H1 (cell line): ENCODE data around the gene NSD2. TPM values are rescaled to one million over a fixed set of nuclear protein-coding genes. Genes with fewer than 3 reads are reported as not detected.

Source experiments
- polyA plus RNA-seq, 7 experiments: library from polyadenylated mRNA; depleted of rRNA in 3 of 7; stranded (reverse) in 5 of 7; unstranded in 2 of 7; fragments of >200 nt in 5 of 7; fragments of 200-250 nt in 2 of 7; gene quantifications; 1 replicate in 5 of 7; 2 replicates in 1 of 7; 4 replicates in 1 of 7; pipeline versions ENCODE4 v1.2.1 to v1.2.3, GENCODE V29; 2011 to 2013; ENCODE audit warnings: missing spikeins in 2 of 7, mixed read lengths in 2 of 7
- total RNA-seq: library from RNA; stranded (reverse); fragmentation: NEBNext Ultra II Directional; extraction: Animal tissue kit (Norgen Biotek cat#: 25700); gene quantifications from 2 replicates; pipeline ENCODE4 v1.2.1, GENCODE V29; 2021
- TF ChIP-seq, protein P1 (sequence below): fragments of 300-600 bp; sonication (generic); IDR thresholded peaks from 2 replicates; pipeline ENCODE4 v1.7.1; 2012; ENCODE audit warnings: low read length, moderate library complexity, mild to moderate bottlenecking, inconsistent platforms; ENCODE audit not compliant: insufficient replicate concordance

The NSD2 gene
- total and polyA plus RNA-seq, 2 of the 8 experiments (the other 6 are each of a cell fraction or from before 2014, with no cell fraction given): 26.7 to 129 TPM

DNA sequence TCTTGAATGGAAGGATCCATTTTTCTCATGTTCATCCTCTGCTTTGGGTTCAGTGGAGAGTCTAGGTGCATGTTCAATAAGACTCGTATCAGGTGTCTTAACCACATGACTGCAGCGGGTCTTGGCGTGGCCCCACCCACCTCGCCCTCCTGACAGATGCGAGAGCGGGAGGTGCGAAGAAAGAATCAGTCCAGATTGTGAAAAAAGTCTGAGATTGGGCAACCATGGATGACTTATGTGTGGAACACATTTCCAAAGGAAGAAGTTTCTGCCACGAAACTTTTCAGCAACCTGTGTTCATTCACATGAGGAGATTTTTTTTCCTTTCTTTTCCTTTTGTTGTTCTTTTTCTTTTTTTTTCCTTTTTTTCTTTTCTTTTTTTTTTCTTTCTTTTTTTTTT is 66.8 kb downstream of the NSD2 start (continued):
- TF ChIP-seq, protein P1, sequence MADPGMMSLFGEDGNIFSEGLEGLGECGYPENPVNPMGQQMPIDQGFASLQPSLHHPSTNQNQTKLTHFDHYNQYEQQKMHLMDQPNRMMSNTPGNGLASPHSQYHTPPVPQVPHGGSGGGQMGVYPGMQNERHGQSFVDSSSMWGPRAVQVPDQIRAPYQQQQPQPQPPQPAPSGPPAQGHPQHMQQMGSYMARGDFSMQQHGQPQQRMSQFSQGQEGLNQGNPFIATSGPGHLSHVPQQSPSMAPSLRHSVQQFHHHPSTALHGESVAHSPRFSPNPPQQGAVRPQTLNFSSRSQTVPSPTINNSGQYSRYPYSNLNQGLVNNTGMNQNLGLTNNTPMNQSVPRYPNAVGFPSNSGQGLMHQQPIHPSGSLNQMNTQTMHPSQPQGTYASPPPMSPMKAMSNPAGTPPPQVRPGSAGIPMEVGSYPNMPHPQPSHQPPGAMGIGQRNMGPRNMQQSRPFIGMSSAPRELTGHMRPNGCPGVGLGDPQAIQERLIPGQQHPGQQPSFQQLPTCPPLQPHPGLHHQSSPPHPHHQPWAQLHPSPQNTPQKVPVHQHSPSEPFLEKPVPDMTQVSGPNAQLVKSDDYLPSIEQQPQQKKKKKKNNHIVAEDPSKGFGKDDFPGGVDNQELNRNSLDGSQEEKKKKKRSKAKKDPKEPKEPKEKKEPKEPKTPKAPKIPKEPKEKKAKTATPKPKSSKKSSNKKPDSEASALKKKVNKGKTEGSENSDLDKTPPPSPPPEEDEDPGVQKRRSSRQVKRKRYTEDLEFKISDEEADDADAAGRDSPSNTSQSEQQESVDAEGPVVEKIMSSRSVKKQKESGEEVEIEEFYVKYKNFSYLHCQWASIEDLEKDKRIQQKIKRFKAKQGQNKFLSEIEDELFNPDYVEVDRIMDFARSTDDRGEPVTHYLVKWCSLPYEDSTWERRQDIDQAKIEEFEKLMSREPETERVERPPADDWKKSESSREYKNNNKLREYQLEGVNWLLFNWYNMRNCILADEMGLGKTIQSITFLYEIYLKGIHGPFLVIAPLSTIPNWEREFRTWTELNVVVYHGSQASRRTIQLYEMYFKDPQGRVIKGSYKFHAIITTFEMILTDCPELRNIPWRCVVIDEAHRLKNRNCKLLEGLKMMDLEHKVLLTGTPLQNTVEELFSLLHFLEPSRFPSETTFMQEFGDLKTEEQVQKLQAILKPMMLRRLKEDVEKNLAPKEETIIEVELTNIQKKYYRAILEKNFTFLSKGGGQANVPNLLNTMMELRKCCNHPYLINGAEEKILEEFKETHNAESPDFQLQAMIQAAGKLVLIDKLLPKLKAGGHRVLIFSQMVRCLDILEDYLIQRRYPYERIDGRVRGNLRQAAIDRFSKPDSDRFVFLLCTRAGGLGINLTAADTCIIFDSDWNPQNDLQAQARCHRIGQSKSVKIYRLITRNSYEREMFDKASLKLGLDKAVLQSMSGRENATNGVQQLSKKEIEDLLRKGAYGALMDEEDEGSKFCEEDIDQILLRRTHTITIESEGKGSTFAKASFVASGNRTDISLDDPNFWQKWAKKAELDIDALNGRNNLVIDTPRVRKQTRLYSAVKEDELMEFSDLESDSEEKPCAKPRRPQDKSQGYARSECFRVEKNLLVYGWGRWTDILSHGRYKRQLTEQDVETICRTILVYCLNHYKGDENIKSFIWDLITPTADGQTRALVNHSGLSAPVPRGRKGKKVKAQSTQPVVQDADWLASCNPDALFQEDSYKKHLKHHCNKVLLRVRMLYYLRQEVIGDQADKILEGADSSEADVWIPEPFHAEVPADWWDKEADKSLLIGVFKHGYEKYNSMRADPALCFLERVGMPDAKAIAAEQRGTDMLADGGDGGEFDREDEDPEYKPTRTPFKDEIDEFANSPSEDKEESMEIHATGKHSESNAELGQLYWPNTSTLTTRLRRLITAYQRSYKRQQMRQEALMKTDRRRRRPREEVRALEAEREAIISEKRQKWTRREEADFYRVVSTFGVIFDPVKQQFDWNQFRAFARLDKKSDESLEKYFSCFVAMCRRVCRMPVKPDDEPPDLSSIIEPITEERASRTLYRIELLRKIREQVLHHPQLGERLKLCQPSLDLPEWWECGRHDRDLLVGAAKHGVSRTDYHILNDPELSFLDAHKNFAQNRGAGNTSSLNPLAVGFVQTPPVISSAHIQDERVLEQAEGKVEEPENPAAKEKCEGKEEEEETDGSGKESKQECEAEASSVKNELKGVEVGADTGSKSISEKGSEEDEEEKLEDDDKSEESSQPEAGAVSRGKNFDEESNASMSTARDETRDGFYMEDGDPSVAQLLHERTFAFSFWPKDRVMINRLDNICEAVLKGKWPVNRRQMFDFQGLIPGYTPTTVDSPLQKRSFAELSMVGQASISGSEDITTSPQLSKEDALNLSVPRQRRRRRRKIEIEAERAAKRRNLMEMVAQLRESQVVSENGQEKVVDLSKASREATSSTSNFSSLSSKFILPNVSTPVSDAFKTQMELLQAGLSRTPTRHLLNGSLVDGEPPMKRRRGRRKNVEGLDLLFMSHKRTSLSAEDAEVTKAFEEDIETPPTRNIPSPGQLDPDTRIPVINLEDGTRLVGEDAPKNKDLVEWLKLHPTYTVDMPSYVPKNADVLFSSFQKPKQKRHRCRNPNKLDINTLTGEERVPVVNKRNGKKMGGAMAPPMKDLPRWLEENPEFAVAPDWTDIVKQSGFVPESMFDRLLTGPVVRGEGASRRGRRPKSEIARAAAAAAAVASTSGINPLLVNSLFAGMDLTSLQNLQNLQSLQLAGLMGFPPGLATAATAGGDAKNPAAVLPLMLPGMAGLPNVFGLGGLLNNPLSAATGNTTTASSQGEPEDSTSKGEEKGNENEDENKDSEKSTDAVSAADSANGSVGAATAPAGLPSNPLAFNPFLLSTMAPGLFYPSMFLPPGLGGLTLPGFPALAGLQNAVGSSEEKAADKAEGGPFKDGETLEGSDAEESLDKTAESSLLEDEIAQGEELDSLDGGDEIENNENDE: no peak
- TF ChIP-seq, all 59 proteins: peak for 0
